Measurements from ENCODE around the gene GLCE.

- TF ChIP-seq, protein P1, sequence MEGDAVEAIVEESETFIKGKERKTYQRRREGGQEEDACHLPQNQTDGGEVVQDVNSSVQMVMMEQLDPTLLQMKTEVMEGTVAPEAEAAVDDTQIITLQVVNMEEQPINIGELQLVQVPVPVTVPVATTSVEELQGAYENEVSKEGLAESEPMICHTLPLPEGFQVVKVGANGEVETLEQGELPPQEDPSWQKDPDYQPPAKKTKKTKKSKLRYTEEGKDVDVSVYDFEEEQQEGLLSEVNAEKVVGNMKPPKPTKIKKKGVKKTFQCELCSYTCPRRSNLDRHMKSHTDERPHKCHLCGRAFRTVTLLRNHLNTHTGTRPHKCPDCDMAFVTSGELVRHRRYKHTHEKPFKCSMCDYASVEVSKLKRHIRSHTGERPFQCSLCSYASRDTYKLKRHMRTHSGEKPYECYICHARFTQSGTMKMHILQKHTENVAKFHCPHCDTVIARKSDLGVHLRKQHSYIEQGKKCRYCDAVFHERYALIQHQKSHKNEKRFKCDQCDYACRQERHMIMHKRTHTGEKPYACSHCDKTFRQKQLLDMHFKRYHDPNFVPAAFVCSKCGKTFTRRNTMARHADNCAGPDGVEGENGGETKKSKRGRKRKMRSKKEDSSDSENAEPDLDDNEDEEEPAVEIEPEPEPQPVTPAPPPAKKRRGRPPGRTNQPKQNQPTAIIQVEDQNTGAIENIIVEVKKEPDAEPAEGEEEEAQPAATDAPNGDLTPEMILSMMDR (conservative IDR thresholded peaks at IDR 0.05 in 1 of 2, IDR thresholded peaks at IDR 0.05 in 1 of 2; ENCODE audit: low read depth in 1 of 2, low read length in 2 of 2): no peak
- no peak for TF ChIP-seq EZH2 (IDR thresholded peaks at IDR 0.05; ENCODE audit: low read length, missing control alignments)
These were observed 160.6 kb downstream of the GLCE start for GRCh38 chr15:69320977-69321554.

All from fibroblast of lung (primary cell).